Brain microvascular endothelial cell (primary cell): ENCODE results near the gene DENND2A.

Experiments
- DNase-seq: peaks from one replicate; pipeline ENCODE4 v3.0.0-alpha.2; 2020
- H3K27ac ChIP-seq: fragments of 250-450 bp; sonication (Bioruptor Pico); 2 replicates; pipeline ENCODE4 v1.5.1; 2020; ENCODE audit warnings: mild to moderate bottlenecking, moderate library complexity
- H3K27me3 ChIP-seq: fragments of 250-450 bp; sonication (Bioruptor Pico); replicated peaks from 2 replicates; pipeline ENCODE4 v1.5.1; 2020; ENCODE audit warnings: mild to moderate bottlenecking
- H3K36me3 ChIP-seq: fragments of 250-450 bp; sonication (Bioruptor Pico); replicated peaks from 2 replicates; pipeline ENCODE4 v1.5.1; 2020; ENCODE audit warnings: mild to moderate bottlenecking
- H3K4me3 ChIP-seq: 2 replicates; pipeline ENCODE4 v1.5.1; 2011; ENCODE audit warnings: low read depth, mild to moderate bottlenecking, control low read depth, low read length, moderate library complexity
- CTCF ChIP-seq: IDR thresholded peaks from 2 replicates; pipeline ENCODE4 v1.5.1; 2011; ENCODE audit warnings: low read depth, mild to moderate bottlenecking, moderate library complexity, low read length, control low read depth, inconsistent platforms; ENCODE audit errors: missing control alignments
- in situ Hi-C: cut with HindIII; loops from 2 replicates; pipeline ENCODE4 v1.10.0; 2017; ENCODE audit warnings: low sequenced_read_pairs, low pct_ligation_motif_present

The DENND2A gene

DNA sequence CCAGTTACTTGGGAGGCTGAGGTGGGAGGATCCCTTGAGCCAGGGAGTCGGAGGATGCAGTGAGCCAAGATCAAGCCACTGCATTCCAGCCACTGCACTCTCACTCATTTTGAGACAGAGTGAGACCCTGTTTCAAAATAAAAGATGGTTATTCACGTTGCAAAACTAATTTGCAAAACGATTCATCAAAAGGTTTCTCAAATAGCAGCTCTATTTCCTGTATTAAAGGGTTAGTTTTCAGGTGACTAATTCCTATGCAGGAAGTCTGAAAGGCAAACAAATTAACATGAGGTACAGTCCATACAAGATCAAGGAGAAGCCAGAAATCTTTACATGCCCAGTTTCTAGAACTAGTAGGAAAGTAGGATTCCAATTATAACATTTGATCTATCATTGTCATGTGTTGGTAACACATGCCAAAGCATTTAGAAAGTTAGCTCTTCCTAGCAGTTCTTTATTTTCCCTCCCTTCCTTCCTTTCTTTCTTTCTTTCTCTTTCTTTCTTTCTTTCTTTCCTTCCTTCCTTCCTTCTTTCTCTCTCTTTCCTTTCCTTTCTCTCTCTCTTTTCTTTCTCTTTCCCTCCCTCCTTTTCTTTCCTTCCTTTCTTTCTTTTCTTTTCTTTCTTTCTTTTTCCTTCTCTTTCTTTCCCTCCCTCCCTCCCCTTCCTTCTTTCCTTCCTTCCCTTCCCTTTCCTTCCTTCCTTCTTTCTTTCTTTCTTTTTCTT is 49.3 kb downstream of the DENND2A start:
- Histone ChIP-seq H3K27ac (no peak overlapping the region), H3K36me3 (no peaks in the 10 kb centered on the region), H3K4me3 (no peak overlapping the region), H3K27me3 (no peaks in the 10 kb centered on the region)
- DNase-seq = no peak
- no peak for TF ChIP-seq CTCF
- in situ Hi-C loops = no loop called here

- Histone ChIP-seq H3K27me3 (no peaks in the 10 kb centered on the region), H3K4me3 (no peak overlapping the region), H3K36me3 (no peaks in the 10 kb centered on the region), H3K27ac (no peak overlapping the region)
- in situ Hi-C loops = no loop called here
- no peak for DNase-seq
- TF ChIP-seq CTCF = no peak
Observed at GRCh38 chr7:140587243-140587642, 53.4 kb downstream of the DENND2A start.

- DNase-seq = no peak
- in situ Hi-C loops = no loop called here
Observed at GRCh38 chr7:140586516-140586915, 54.1 kb downstream of the DENND2A start.

GRCh38 chr7:140585333-140585732 is 55.3 kb downstream of the DENND2A start:
- H3K27ac ChIP-seq = no peak overlapping the region

More at GRCh38 chr7:140586516-140586915, 54.1 kb downstream of the DENND2A start:
- H3K4me3 ChIP-seq = no peak overlapping the region
- H3K27me3 ChIP-seq = no peaks in the 10 kb centered on the region
- H3K36me3 ChIP-seq = no peaks in the 10 kb centered on the region
- H3K27ac ChIP-seq = no peak overlapping the region
- no peak for TF ChIP-seq CTCF

DNA sequence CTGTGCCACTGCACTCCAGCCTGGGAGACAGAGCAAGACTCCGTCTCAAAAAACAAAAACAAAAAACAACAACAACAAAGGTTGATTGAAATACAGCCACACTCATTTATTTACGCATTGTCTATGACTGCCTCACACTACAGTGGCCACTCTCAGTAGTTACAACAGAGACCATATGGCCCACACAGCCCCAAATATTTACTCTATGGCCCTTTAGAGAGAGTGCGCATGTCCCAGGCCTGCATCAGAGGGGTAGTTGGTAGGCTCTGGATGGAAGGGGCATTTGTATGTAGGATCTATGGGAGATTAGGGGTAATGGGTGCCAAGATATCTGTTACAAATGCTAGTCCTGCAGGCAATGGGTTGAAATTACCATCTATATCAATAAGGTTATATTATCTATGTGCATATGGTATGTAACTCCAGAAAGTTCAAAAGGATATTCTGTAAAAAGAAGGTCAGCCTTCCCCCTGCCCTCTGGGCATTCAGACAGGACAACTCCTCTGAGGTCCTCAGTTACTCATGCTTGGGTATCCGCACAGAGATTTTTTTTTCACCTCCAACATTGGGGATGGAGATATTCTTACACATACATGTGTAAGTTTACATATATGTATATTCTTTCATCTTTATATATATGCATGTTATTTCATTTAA is 56.3 kb downstream of the DENND2A start:
- TF ChIP-seq CTCF = no peak
- Histone ChIP-seq H3K27me3 (no peaks in the 10 kb centered on the region), H3K4me3 (no peak overlapping the region), H3K27ac (no peak overlapping the region), H3K36me3 (no peaks in the 10 kb centered on the region)
- no peak for DNase-seq
- in situ Hi-C loops = no loop called here

More at GRCh38 chr7:140585333-140585732, 55.3 kb downstream of the DENND2A start:
- H3K27me3 ChIP-seq = no peaks in the 10 kb centered on the region
- in situ Hi-C loops = no loop called here
- TF ChIP-seq CTCF = no peak
- H3K4me3 ChIP-seq = no peak overlapping the region
- H3K36me3 ChIP-seq = no peaks in the 10 kb centered on the region
- DNase-seq = no peak
